WERI-Rb-1 (cell line): ENCODE measurements around the gene ISYNA1.

Source experiments
- DNase-seq: peaks from one replicate; pipeline ENCODE4 v3.0.0-alpha.2; 2020
- H3K27ac ChIP-seq: fragments of 250-450 bp; sonication (Bioruptor Pico); 2 replicates; pipeline ENCODE4 v1.5.1; 2020; ENCODE audit warnings: mild to moderate bottlenecking, moderate library complexity
- H3K27me3 ChIP-seq: fragments of 250-450 bp; sonication (Bioruptor Pico); 2 replicates; pipeline ENCODE4 v1.5.1; 2021; ENCODE audit warnings: mild to moderate bottlenecking, low read depth, moderate library complexity; ENCODE audit not compliant: insufficient read depth, severe bottlenecking
- H3K36me3 ChIP-seq: fragments of 250-450 bp; sonication (Bioruptor Pico); 2 replicates; pipeline ENCODE4 v1.5.1; 2020; ENCODE audit warnings: mild to moderate bottlenecking, moderate library complexity
- H3K4me3 ChIP-seq: 2 replicates; pipeline ENCODE4 v1.5.1; 2011; ENCODE audit warnings: low read depth, mild to moderate bottlenecking, control low read depth, low read length
- H3K9me3 ChIP-seq: fragments of 250-450 bp; sonication (Bioruptor Pico); 2 replicates; pipeline ENCODE4 v1.5.1; 2021; ENCODE audit warnings: mild to moderate bottlenecking, moderate library complexity; ENCODE audit not compliant: severe bottlenecking
- TF ChIP-seq, protein P1 (sequence below): IDR thresholded peaks from 2 replicates; pipeline ENCODE4 v1.5.1; 2011; ENCODE audit warnings: low read depth, mild to moderate bottlenecking, control low read depth, inconsistent platforms, low read length

Gene ISYNA1

GRCh38 chr19:18423258-18424020 lies 14.5 kb downstream of the ISYNA1 start:
- no peak for DNase-seq
- H3K27ac ChIP-seq = no peak overlapping the region
- no peaks in the 10 kb centered on the region for H3K27me3 ChIP-seq
- peaks cover 6% of the 10 kb centered on the region for H3K36me3 ChIP-seq
- no peaks in the 10 kb centered on the region for H3K9me3 ChIP-seq
- TF ChIP-seq, protein P1, sequence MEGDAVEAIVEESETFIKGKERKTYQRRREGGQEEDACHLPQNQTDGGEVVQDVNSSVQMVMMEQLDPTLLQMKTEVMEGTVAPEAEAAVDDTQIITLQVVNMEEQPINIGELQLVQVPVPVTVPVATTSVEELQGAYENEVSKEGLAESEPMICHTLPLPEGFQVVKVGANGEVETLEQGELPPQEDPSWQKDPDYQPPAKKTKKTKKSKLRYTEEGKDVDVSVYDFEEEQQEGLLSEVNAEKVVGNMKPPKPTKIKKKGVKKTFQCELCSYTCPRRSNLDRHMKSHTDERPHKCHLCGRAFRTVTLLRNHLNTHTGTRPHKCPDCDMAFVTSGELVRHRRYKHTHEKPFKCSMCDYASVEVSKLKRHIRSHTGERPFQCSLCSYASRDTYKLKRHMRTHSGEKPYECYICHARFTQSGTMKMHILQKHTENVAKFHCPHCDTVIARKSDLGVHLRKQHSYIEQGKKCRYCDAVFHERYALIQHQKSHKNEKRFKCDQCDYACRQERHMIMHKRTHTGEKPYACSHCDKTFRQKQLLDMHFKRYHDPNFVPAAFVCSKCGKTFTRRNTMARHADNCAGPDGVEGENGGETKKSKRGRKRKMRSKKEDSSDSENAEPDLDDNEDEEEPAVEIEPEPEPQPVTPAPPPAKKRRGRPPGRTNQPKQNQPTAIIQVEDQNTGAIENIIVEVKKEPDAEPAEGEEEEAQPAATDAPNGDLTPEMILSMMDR = no peak
- no peak overlapping the region for H3K4me3 ChIP-seq

DNA sequence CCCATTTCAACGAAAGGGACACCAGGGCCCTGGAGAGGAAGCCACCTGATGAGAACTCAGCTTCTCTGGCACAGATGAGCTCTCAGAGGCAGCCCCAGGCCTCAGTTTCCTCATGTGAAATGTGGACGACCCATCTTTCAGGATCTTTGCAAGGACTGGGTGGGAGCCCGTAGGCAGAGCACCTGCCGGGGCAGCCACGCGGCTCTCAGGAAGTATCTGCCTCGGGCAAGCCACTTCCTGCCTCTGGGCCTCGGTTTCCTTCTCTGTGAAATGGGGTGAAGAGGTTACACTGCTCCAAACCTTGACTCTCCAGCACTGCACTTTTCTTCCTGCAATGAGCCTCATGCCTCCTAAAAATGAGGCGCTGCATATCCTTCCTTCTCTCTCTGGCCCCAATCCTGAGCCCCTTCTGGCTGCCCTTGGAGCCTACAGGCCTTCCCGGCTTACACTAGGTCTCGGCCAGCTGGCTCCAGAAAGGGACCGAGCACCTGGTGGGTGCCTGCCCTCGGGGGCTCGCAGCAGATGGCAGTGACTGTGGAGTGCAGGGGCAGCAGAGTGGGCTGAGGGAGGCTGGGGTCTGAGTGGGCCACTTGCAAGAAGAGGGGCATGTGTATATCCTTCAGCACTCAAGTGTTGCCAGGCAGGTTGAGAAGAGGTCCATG lies 15.3 kb downstream of the ISYNA1 start:
- no peak overlapping the region for H3K4me3 ChIP-seq
- H3K27me3 ChIP-seq = no peaks in the 10 kb centered on the region
- H3K27ac ChIP-seq = no peak overlapping the region
- H3K9me3 ChIP-seq = no peaks in the 10 kb centered on the region
- H3K36me3 ChIP-seq = peaks cover 6% of the 10 kb centered on the region
- TF ChIP-seq, protein P1 = no peak
- no peak for DNase-seq

GRCh38 chr19:18421371-18421959 lies 16.5 kb downstream of the ISYNA1 start:
- peaks cover 4% of the 10 kb centered on the region; the same call in 1 of the 2 replicates for H3K36me3 ChIP-seq
- peak; percentile 47 for DNase-seq
- H3K27me3 ChIP-seq = no peaks in the 10 kb centered on the region
- TF ChIP-seq, protein P1 = no peak
- H3K4me3 ChIP-seq = no peak overlapping the region
- H3K27ac ChIP-seq = peak overlapping the region; percentile 33; the same call in 1 of the 2 replicates
- no peaks in the 10 kb centered on the region for H3K9me3 ChIP-seq

DNA sequence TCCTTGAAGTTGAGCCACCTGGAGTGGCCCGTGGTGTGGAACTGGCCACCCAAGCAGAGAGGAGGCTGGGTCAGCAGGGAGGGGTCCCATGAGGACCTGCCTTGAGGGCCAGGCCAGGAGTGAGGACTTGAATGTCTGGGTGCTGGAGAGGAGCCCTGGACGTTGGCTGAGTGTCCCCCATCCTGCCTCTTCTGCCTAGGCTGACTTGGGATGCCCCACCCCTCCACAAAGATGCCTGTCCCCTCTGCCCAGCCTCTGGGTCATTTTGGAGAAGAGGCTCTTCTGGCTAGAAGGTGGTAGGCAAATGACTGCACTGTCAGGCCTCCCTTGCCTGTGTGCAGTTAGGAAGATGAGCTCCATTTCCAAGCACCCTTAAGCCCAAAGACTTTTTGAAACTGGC lies 17.0 kb downstream of the ISYNA1 start:
- Histone ChIP-seq H3K27ac (0 out of 2 replicates have a peak overlapping the region, but pooled peaks have one; percentile 33), H3K9me3 (no peaks in the 10 kb centered on the region), H3K27me3 (no peaks in the 10 kb centered on the region), H3K4me3 (no peak overlapping the region), H3K36me3 (peaks cover 4% of the 10 kb centered on the region; the same call in 1 of the 2 replicates)
- DNase-seq = no peak
- TF ChIP-seq, protein P1 = no peak

DNA sequence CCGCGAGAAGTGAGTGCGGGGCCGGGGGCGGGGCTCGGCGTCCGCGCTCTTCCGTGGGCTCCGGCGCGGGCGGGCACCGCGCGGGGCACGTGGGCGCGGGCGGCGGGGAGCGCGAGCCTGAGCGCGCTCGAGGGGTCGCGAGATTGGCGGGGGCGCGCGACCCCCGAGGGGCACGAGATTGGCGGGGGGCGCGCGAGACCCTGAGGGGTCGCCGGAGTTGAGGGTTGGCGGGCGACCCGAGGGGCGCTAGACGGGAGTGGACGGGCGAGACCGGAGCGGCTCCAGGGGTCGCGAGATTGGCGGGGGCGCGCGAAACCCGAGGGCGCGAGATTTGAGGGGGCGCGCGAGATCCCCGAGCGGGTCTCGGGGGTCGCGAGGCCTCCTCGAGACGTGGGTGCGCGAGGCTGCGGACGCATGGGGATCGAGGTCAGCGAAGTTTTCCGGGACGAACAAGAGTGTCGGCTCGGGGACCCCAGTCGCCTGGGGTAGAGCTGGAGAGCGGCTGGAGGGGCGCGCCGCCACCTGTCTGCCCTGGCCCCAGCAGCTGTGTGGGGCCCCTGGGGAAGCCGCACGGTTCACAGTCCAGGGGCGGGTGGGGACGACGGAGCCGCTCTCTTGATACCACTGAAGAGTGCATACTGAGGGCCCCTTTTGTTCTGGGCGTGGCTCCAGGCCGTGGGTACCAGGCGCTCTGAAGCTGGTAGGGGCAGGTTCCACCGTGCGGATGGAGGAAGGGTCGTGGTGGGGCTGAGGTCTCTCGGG lies 18.1 kb downstream of the ISYNA1 start:
- peaks cover 4% of the 10 kb centered on the region; the same call in 1 of the 2 replicates for H3K36me3 ChIP-seq
- no peaks in the 10 kb centered on the region for H3K9me3 ChIP-seq
- TF ChIP-seq, protein P1 = no peak
- H3K27me3 ChIP-seq = no peaks in the 10 kb centered on the region
- no peak for DNase-seq
- H3K27ac ChIP-seq = peak overlapping the region; percentile 79
- peak overlapping the region; percentile 65 for H3K4me3 ChIP-seq
